K562 (cell line): ENCODE results near the gene ZNF785. TPM values are rescaled to one million over a fixed set of nuclear protein-coding genes. Genes with fewer than 3 reads are reported as not detected.
A peak's percentile ranks its signal among the peaks of the same experiment; 100 is the strongest.

Experiments used
- CEBPZ ChIP-seq: fragments of 150-350 bp; IDR thresholded peaks from 2 replicates; pipeline ENCODE4 v1.6.1; 2014; ENCODE audit warnings: low read depth, mild to moderate bottlenecking, low read length, borderline replicate concordance
- E2F4 ChIP-seq: sonication (generic); formaldehyde crosslinking; IDR thresholded peaks from 2 replicates; pipeline ENCODE4 v1.8.0; 2022; ENCODE audit warnings: mild to moderate bottlenecking, low read depth, missing genetic modification reagents
- FUS ChIP-seq: fragments of 200-400 bp; formaldehyde crosslinking; optimal IDR thresholded peaks from 2 replicates; pipeline ENCODE3; 2017; ENCODE audit warnings: low read depth, low read length
- HOXB6 ChIP-seq: fragments of 250-450 bp; sonication (Bioruptor Pico); IDR thresholded peaks from 2 replicates; pipeline ENCODE4 v1.5.1; 2022; ENCODE audit warnings: mild to moderate bottlenecking, borderline replicate concordance
- ZBTB11 ChIP-seq, 3 experiments: fragments of 200-800 bp in 1 of 3; fragments of 250-450 bp in 1 of 3; fragments of 450-650 bp in 1 of 3; sonication (Bioruptor Pico) in 1 of 3; sonication (Bioruptor generic) in 1 of 3; formaldehyde crosslinking in 1 of 3; IDR thresholded peaks; 2 replicates each; pipeline versions ENCODE4 v1.6.1 to v1.8.0; 2016 to 2022; ENCODE audit warnings: mild to moderate bottlenecking in 2 of 3, missing genetic modification characterization in 2 of 3, missing compliant biosample characterization in 1 of 3, moderate library complexity in 1 of 3
- polyA plus RNA-seq, 8 experiments: library from polyadenylated mRNA; depleted of rRNA in 4 of 8; stranded (reverse) in 5 of 8; unstranded in 3 of 8; fragments of >200 nt; fragmentation: Nextera tagmentation in 2 of 8; fragmentation: Illumina TruSeq in 1 of 8; extraction: Ambion mirVana in 2 of 8; extraction: Trizol in 1 of 8; gene quantifications; 2 replicates each; pipeline versions ENCODE4 v1.2.1 to v1.2.3, GENCODE V29; 2011 to 2014; ENCODE audit warnings: inconsistent platforms in 1 of 8, missing spikeins in 1 of 8
- total RNA-seq, 7 experiments: library from RNA; depleted of rRNA in 6 of 7; stranded (reverse); fragments of >200 nt in 6 of 7; fragmentation: Illumina TruSeq in 2 of 7; extraction: Trizol in 2 of 7; gene quantifications; 2 replicates each; pipeline versions ENCODE4 v1.2.1 to v1.2.3, GENCODE V29; 2011 to 2021; ENCODE audit warnings: low replicate concordance in 1 of 7
- TF ChIP-seq, protein P1 (sequence below), 2 experiments: fragments of 450-650 bp; IDR thresholded peaks; 2 replicates each; pipeline ENCODE4 v1.6.1; 2018; ENCODE audit warnings: mild to moderate bottlenecking in 2 of 2, low read depth in 1 of 2; ENCODE audit not compliant: partially characterized antibody in 2 of 2

Gene ZNF785
- total and polyA plus RNA-seq, 9 of the 15 experiments (the other 6 are each of a cell fraction or from before 2014, with no cell fraction given): 0.64 to 11.0 (median 6.4) TPM

GRCh38 chr16:30535106-30535776 lies 50.3 kb downstream of the ZNF785 start (continued):
- no peak for TF ChIP-seq HOXB6 (CRISPR knock-in tag)
- TF ChIP-seq CEBPZ: no peak
- TF ChIP-seq E2F4 (CRISPR knock-in tag): 0 out of 2 replicates have a peak, but pooled peaks have one; percentile 59
- TF ChIP-seq, protein P1, sequence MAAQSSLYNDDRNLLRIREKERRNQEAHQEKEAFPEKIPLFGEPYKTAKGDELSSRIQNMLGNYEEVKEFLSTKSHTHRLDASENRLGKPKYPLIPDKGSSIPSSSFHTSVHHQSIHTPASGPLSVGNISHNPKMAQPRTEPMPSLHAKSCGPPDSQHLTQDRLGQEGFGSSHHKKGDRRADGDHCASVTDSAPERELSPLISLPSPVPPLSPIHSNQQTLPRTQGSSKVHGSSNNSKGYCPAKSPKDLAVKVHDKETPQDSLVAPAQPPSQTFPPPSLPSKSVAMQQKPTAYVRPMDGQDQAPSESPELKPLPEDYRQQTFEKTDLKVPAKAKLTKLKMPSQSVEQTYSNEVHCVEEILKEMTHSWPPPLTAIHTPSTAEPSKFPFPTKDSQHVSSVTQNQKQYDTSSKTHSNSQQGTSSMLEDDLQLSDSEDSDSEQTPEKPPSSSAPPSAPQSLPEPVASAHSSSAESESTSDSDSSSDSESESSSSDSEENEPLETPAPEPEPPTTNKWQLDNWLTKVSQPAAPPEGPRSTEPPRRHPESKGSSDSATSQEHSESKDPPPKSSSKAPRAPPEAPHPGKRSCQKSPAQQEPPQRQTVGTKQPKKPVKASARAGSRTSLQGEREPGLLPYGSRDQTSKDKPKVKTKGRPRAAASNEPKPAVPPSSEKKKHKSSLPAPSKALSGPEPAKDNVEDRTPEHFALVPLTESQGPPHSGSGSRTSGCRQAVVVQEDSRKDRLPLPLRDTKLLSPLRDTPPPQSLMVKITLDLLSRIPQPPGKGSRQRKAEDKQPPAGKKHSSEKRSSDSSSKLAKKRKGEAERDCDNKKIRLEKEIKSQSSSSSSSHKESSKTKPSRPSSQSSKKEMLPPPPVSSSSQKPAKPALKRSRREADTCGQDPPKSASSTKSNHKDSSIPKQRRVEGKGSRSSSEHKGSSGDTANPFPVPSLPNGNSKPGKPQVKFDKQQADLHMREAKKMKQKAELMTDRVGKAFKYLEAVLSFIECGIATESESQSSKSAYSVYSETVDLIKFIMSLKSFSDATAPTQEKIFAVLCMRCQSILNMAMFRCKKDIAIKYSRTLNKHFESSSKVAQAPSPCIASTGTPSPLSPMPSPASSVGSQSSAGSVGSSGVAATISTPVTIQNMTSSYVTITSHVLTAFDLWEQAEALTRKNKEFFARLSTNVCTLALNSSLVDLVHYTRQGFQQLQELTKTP (IDR thresholded peaks at IDR 0.05; ENCODE audit: low read depth in 1 of 2, partially characterized antibody in 2 of 2): no peak
- TF ChIP-seq FUS: no peak
- TF ChIP-seq ZBTB11 (CRISPR knock-in tag; IDR thresholded peaks at IDR 0.05): peak in 1 of 3 experiments; percentile 51; a peak in 1 of 6 replicates
